IMR-90 (cell line): ENCODE measurements around the gene DAZL. TPM values are rescaled to one million over a fixed set of nuclear protein-coding genes. Genes with fewer than 3 reads are reported as not detected.

Experiments used
- ATAC-seq: fragments of 200-7000 bp; cut with Tn5 transposase; 2 replicates; pipeline ENCODE4 v1.9.1; 2020; ENCODE audit warnings: low read depth, mild to moderate bottlenecking, moderate library complexity
- BruUV-seq: library from RNA; stranded (reverse); fragments of 400-500 nt; replicated peaks from 2 replicates; lab custom pipeline; 2021; lab: Mats Ljungman, UMichigan
- CTCF ChIA-PET: fragments of 300-600 bp; formaldehyde crosslinking; extraction: SDS; loops from one replicate; lab custom pipeline; 2021; ENCODE audit warnings: antibody characterized with exemption; lab: Yijun Ruan, JAX
- POLR2A ChIA-PET: fragments of 300-600 bp; sonication (Branson Sonifier 250); formaldehyde crosslinking; loops from one replicate; lab custom pipeline; 2022; ENCODE audit warnings: antibody characterized with exemption; ENCODE audit not compliant: unreplicated experiment; lab: Charles Lee
- DNase-seq: peaks from one replicate; pipeline ENCODE4 v3.0.0; 2013
- H2AFZ ChIP-seq: replicated peaks from 2 replicates; pipeline ENCODE3; 2013; ENCODE audit warnings: low read length, mild to moderate bottlenecking; ENCODE audit not compliant: poor library complexity
- H2AK5ac ChIP-seq: 2 replicates; pipeline ENCODE4 v1.6.1; 2013; ENCODE audit warnings: low read depth, low read length, inconsistent platforms
- H2AK9ac ChIP-seq: replicated peaks from 2 replicates; pipeline ENCODE3; 2013; ENCODE audit warnings: mild to moderate bottlenecking, low read depth, low read length, moderate library complexity; ENCODE audit not compliant: poor library complexity
- H2BK120ac ChIP-seq: 2 replicates; pipeline ENCODE4 v1.6.1; 2013; ENCODE audit warnings: low read depth, low read length, inconsistent platforms
- H2BK15ac ChIP-seq: 3 replicates; pipeline ENCODE4 v1.6.1; 2013; ENCODE audit warnings: low read depth, low read length, inconsistent platforms
- H2BK20ac ChIP-seq: 2 replicates; pipeline ENCODE4 v1.6.1; 2013; ENCODE audit warnings: low read depth, mild to moderate bottlenecking, inconsistent platforms, low read length, moderate library complexity
- H2BK5ac ChIP-seq: 2 replicates; pipeline ENCODE4 v1.6.1; 2013; ENCODE audit warnings: mild to moderate bottlenecking, low read depth, low read length, inconsistent platforms; ENCODE audit not compliant: poor library complexity, severe bottlenecking
- H3K14ac ChIP-seq: replicated peaks from 2 replicates; pipeline ENCODE4 v1.6.1; 2013; ENCODE audit warnings: low read depth, low read length, inconsistent platforms
- H3K18ac ChIP-seq: 2 replicates; pipeline ENCODE4 v1.6.1; 2013; ENCODE audit warnings: low read depth, low read length, control low read depth
- H3K23ac ChIP-seq: 2 replicates; pipeline ENCODE4 v1.6.1; 2013; ENCODE audit warnings: low read depth, low read length, inconsistent platforms
- H3K27ac ChIP-seq: 2 replicates; pipeline ENCODE4 v1.5.1; 2013; ENCODE audit warnings: mild to moderate bottlenecking, control low read depth, low read length; ENCODE audit not compliant: insufficient read depth
- H3K27me3 ChIP-seq: 2 replicates; pipeline ENCODE4 v1.6.1; 2013; ENCODE audit warnings: low read length; ENCODE audit not compliant: control insufficient read depth, insufficient read depth
- H3K36me3 ChIP-seq: 2 replicates; pipeline ENCODE4 v1.6.1; 2013; ENCODE audit warnings: low read length, mixed read lengths; ENCODE audit not compliant: control insufficient read depth, insufficient read depth
- H3K4ac ChIP-seq: 2 replicates; pipeline ENCODE4 v1.6.1; 2013; ENCODE audit warnings: low read depth, low read length, inconsistent platforms
- H3K4me1 ChIP-seq: 2 replicates; pipeline ENCODE4 v1.6.1; 2013; ENCODE audit warnings: low read length, mixed read lengths; ENCODE audit not compliant: control insufficient read depth, insufficient read depth
- H3K4me2 ChIP-seq: 2 replicates; pipeline ENCODE4 v1.6.1; 2013; ENCODE audit warnings: low read depth, mild to moderate bottlenecking, control low read depth, low read length, moderate library complexity
- H3K4me3 ChIP-seq: 2 replicates; pipeline ENCODE4 v1.5.1; 2013; ENCODE audit warnings: low read depth, mild to moderate bottlenecking, control low read depth, low read length, moderate library complexity; ENCODE audit not compliant: insufficient read depth
- H3K56ac ChIP-seq: 2 replicates; pipeline ENCODE4 v1.6.1; 2013; ENCODE audit warnings: low read length, inconsistent platforms; ENCODE audit not compliant: insufficient read depth; ENCODE audit errors: extremely low read depth
- H3K79me1 ChIP-seq, 2 experiments: 2 replicates each; pipeline ENCODE4 v1.6.1; 2013; ENCODE audit warnings: low read length in 2 of 2, inconsistent platforms in 1 of 2, low read depth in 1 of 2
- H3K9ac ChIP-seq: 2 replicates; pipeline ENCODE4 v1.6.1; 2013; ENCODE audit warnings: low read depth, low read length, control low read depth
- H3K9me1 ChIP-seq: 2 replicates; pipeline ENCODE4 v1.6.1; 2013; ENCODE audit warnings: low read length, inconsistent platforms; ENCODE audit not compliant: insufficient read depth
- H3K9me3 ChIP-seq: 2 replicates; pipeline ENCODE4 v1.6.1; 2013; ENCODE audit warnings: low read length; ENCODE audit not compliant: control insufficient read depth, insufficient read depth
- H4K20me1 ChIP-seq: 2 replicates; pipeline ENCODE4 v1.6.1; 2013; ENCODE audit warnings: low read length, inconsistent platforms; ENCODE audit not compliant: insufficient read depth
- H4K5ac ChIP-seq: 2 replicates; pipeline ENCODE4 v1.6.1; 2013; ENCODE audit warnings: mild to moderate bottlenecking, low read depth, low read length, control low read depth
- H4K8ac ChIP-seq, 2 experiments: 2 replicates each; pipeline ENCODE4 v1.6.1; 2013; ENCODE audit warnings: low read depth in 2 of 2, low read length in 2 of 2, control low read depth in 1 of 2, inconsistent platforms in 1 of 2
- H4K91ac ChIP-seq: 2 replicates; pipeline ENCODE4 v1.6.1; 2013; ENCODE audit warnings: low read depth, low read length, inconsistent platforms; ENCODE audit not compliant: insufficient read depth
- MAFK ChIP-seq: IDR thresholded peaks from 2 replicates; pipeline ENCODE4 v1.6.1; 2012; ENCODE audit warnings: low read depth, low read length, improper control_type of control experiment
- NFE2L2 ChIP-seq: fragments of 150-350 bp; IDR thresholded peaks from 2 replicates; pipeline ENCODE4 v1.6.1; 2016; ENCODE audit warnings: low read depth, mild to moderate bottlenecking, low read length
- SMC3 ChIP-seq: fragments of 150-350 bp; IDR thresholded peaks from 2 replicates; pipeline ENCODE4 v1.6.1; 2016; ENCODE audit warnings: low read depth, mild to moderate bottlenecking, antibody characterized with exemption, low read length, moderate library complexity
- WGBS, 2 experiments: methylation state at CpG; one replicate each; pipeline versions ENCODE4 v1.1.5 to v1.1.7; 2013; ENCODE audit warnings: missing lambda C conversion rate in 2 of 2; ENCODE audit not compliant: insufficient read length in 1 of 2; ENCODE audit errors: extremely low coverage in 2 of 2; 5-methylcytosine and 5-hydroxymethylcytosine counted together
- dilution Hi-C: fragments of 300-500 bp; cut with HindIII; formaldehyde crosslinking; loops from one replicate; pipeline ENCODE4 v1.14.3; 2018; ENCODE audit warnings: low sequenced_read_pairs; ENCODE audit not compliant: unreplicated experiment
- in situ Hi-C: fragments of 300-500 bp; cut with MboI; formaldehyde crosslinking; loops from 3 replicates; pipeline ENCODE4 v1.14.3; 2019; ENCODE audit warnings: low sequenced_read_pairs, inconsistent platforms, mixed read lengths
- intact Hi-C: fragments of 100-400 bp; cut with micrococcal nuclease; formaldehyde crosslinking; loops from 2 replicates; pipeline ENCODE4 v1.10.0; 2022
- polyA plus RNA-seq, 3 experiments: library from polyadenylated mRNA; depleted of rRNA; stranded (reverse); fragments of >200 nt; gene quantifications; 2 replicates each; pipeline ENCODE4 v1.2.3, GENCODE V29; 2012; ENCODE audit warnings: low replicate concordance in 1 of 3
- total RNA-seq: library from RNA; depleted of rRNA; stranded (reverse); fragments of >200 nt; gene quantifications from 2 replicates; pipeline ENCODE4 v1.2.3, GENCODE V29; 2012
- TF ChIP-seq, protein P1 (sequence below): fragments of 150-350 bp; IDR thresholded peaks from 2 replicates; pipeline ENCODE4 v1.6.1; 2016; ENCODE audit warnings: low read depth, mild to moderate bottlenecking, low read length, moderate library complexity, borderline replicate concordance

DAZL gene
- total and polyA plus RNA-seq, 2 of the 4 experiments (the other 2 are of a cell fraction): not detected

DNA sequence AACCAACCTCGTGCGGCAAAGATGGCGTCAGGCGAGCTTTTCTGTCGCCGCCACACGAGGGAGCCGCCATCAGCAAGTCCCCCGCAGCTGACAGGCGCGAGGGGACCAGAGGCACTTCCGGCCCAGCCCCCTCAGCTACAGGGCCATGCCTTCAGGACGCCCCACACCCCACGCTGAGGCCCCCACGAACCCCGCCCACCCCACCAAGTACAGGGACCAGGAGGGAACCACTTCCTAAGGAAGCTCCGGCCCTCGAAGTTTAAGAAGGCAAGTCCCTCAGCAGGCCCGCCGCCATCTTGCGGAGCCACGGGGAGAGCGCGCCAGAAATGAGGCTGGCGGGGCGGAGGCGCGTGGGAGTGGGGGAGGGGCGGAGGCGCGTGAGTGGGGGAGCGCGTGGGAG is 790 bp downstream of the DAZL start:
- no peak for ATAC-seq
- Histone ChIP-seq H2AFZ (no peak overlapping the region), H3K9ac (no peak overlapping the region), H3K36me3 (no peaks in the 10 kb centered on the region), H3K27ac (no peak overlapping the region), H3K4me2 (no peak overlapping the region), H4K5ac (no peak overlapping the region), H3K9me1 (no peaks in the 10 kb centered on the region), H2BK15ac (no peak overlapping the region), H2BK20ac (no peak overlapping the region), H3K9me3 (no peaks in the 10 kb centered on the region), H4K20me1 (no peaks in the 10 kb centered on the region), H3K4me3 (no peak overlapping the region), H3K14ac (no peak overlapping the region), H3K23ac (no peak overlapping the region), H4K8ac (no peak overlapping the region), H3K79me1 (no peaks in the 10 kb centered on the region), H3K27me3 (no peaks in the 10 kb centered on the region), H4K91ac (no peak overlapping the region), H2AK9ac (no peak overlapping the region), H3K4ac (no peak overlapping the region), H3K56ac (no peak overlapping the region), H3K4me1 (no peaks in the 10 kb centered on the region), H2AK5ac (no peak overlapping the region), H2BK120ac (no peak overlapping the region), H2BK5ac (no peak overlapping the region), H3K18ac (no peak overlapping the region)
- in situ Hi-C loops (loop anchor here (5.0 kb wide), 1 partner anchor 633 kb away; no protein-coding TSS in a partner anchor), dilution Hi-C loops (loop anchor here (25.0 kb wide), 1 partner anchor 583 kb away; no protein-coding TSS in a partner anchor), intact Hi-C loops (loop anchor here (5.0 kb wide), 2 partner anchors 1238 to 1783 kb away; no protein-coding TSS in a partner anchor)
- ChIA-PET CTCF (no interaction called here), POLR2A (no interaction called here)
- DNase-seq: no peak
- WGBS, 2 experiments: no CpG with 5 or more reads among the region's 33 CpGs
- BruUV-seq: no TSS peak
- no peak for TF ChIP-seq SMC3
- no peak for TF ChIP-seq NFE2L2
- TF ChIP-seq MAFK: no peak
- TF ChIP-seq, protein P1, sequence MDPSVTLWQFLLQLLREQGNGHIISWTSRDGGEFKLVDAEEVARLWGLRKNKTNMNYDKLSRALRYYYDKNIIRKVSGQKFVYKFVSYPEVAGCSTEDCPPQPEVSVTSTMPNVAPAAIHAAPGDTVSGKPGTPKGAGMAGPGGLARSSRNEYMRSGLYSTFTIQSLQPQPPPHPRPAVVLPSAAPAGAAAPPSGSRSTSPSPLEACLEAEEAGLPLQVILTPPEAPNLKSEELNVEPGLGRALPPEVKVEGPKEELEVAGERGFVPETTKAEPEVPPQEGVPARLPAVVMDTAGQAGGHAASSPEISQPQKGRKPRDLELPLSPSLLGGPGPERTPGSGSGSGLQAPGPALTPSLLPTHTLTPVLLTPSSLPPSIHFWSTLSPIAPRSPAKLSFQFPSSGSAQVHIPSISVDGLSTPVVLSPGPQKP: no peak
